Measurements from ENCODE around the gene UBAP2L. TPM values are rescaled to one million over a fixed set of nuclear protein-coding genes. Genes with fewer than 3 reads are reported as not detected.

Gene UBAP2L
- total and polyA plus RNA-seq, 2 experiments from 2014 or later = 98.5 to 157 TPM

GRCh38 chr1:154237880-154238506 is 17.2 kb downstream of the UBAP2L start:
- Histone ChIP-seq H3K4me2 (no peak overlapping the region), H3K4me3 (no peak overlapping the region), H3K9me2 (ENCODE audit: insufficient read depth) (no peaks in the 10 kb centered on the region), H3K27ac (ENCODE audit: low read depth) (peak overlapping the region; percentile 20; the same call in 1 of the 2 replicates), H4K20me1 (replicated peaks; ENCODE audit: insufficient read depth) (peaks cover 81% of the 10 kb centered on the region), H3K27me3 (ENCODE audit: insufficient read depth) (no peaks in the 10 kb centered on the region), H2AFZ (no peak overlapping the region), H3K79me2 (replicated peaks; ENCODE audit: insufficient read depth) (peaks cover 92% of the 10 kb centered on the region), H3K4me1 (ENCODE audit: insufficient read depth) (no peaks in the 10 kb centered on the region), H3F3A (replicated peaks; ENCODE audit: low read depth) (peaks cover 19% of the 10 kb centered on the region), H3K36me3 (ENCODE audit: insufficient read depth) (peaks cover 87% of the 10 kb centered on the region)
- Mint-ChIP-seq H3K9me3 (no peaks in the 10 kb centered on the region), H3K27ac (0 out of 2 replicates have a peak overlapping the region, but pooled peaks have one; percentile 18), H3K36me3 (ENCODE audit: low read depth) (peaks cover 94% of the 10 kb centered on the region), H3K4me3 (no peak overlapping the region), H3K27me3 (ENCODE audit: insufficient read depth, low read depth, poor library complexity) (no peaks in the 10 kb centered on the region), H3K4me1 (no peaks in the 10 kb centered on the region)
- ATAC-seq = no peak
- DNase-seq (ENCODE audit: low spot score) = no peak
- TF ChIP-seq EZH2 (IDR thresholded peaks at IDR 0.05; ENCODE audit: low read depth, unreplicated experiment) (no peak), CTCF (conservative IDR thresholded peaks at IDR 0.05; ENCODE audit: low read depth in 2 of 2) (no peak), NANOG (IDR thresholded peaks at IDR 0.05; ENCODE audit: borderline replicate concordance) (no peak), POLR2AphosphoS5 (IDR thresholded peaks at IDR 0.05; ENCODE audit: low read depth) (no peak), STAT1 (IDR thresholded peaks at IDR 0.05; ENCODE audit: unreplicated experiment) (no peak), ZNF331 (CRISPR knock-in tag; IDR thresholded peaks at IDR 0.05; ENCODE audit: low read depth) (no peak), ZNF462 (CRISPR knock-in tag; IDR thresholded peaks at IDR 0.05) (no peak), CREB1 (CRISPR knock-in tag; IDR thresholded peaks at IDR 0.05; ENCODE audit: low read depth) (no peak)

All from GM23338 (cell line).